Testis (tissue), 2 donors: ENCODE data around the gene DEDD.

Experiments
- POLR2A ChIP-seq: fragments of 450-650 bp; IDR thresholded peaks from one replicate; pipeline ENCODE4 v1.6.1; 2017; ENCODE audit warnings: antibody characterized with exemption, mild to moderate bottlenecking, moderate library complexity
- TF ChIP-seq, protein P1 (sequence below), 3 experiments: fragments of 450-650 bp in 2 of 3; fragments of 200-600 bp in 1 of 3; sonication (generic) in 1 of 3; IDR thresholded peaks; one replicate each; pipeline ENCODE4 v1.5.1; 2016 to 2019; ENCODE audit warnings: antibody characterized with exemption in 3 of 3, mild to moderate bottlenecking in 2 of 3, moderate library complexity in 1 of 3

DNA sequence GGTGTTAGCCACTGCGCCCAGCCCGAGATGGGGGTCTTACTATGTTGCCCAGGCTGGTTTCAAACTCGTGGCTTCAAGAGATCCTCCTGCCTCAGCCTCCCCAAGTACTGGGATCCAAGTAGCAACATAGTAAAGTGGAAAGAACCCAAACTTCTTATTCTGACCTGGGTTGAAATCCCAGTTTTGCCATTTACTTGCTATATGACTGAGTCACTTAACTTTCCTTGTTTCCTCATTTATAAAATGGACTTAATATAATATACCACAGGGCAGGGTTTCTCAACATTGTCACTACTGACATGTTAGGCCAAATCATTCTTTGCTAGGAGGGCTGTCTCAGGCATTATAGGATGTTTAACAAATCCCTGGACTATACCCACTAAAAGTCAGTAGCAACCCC, 21.4 kb downstream of the DEDD start:
- TF ChIP-seq, protein P1, sequence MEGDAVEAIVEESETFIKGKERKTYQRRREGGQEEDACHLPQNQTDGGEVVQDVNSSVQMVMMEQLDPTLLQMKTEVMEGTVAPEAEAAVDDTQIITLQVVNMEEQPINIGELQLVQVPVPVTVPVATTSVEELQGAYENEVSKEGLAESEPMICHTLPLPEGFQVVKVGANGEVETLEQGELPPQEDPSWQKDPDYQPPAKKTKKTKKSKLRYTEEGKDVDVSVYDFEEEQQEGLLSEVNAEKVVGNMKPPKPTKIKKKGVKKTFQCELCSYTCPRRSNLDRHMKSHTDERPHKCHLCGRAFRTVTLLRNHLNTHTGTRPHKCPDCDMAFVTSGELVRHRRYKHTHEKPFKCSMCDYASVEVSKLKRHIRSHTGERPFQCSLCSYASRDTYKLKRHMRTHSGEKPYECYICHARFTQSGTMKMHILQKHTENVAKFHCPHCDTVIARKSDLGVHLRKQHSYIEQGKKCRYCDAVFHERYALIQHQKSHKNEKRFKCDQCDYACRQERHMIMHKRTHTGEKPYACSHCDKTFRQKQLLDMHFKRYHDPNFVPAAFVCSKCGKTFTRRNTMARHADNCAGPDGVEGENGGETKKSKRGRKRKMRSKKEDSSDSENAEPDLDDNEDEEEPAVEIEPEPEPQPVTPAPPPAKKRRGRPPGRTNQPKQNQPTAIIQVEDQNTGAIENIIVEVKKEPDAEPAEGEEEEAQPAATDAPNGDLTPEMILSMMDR (IDR thresholded peaks at IDR 0.05): no peak
- no peak for TF ChIP-seq POLR2A
